Activated B cell treated with CpG ODN at 0.5 μM for 24 hours (primary cell): Measurements from ENCODE around the gene PPFIA1. TPM values are rescaled to one million over a fixed set of nuclear protein-coding genes. Genes with fewer than 3 reads are reported as not detected.

ENCODE experiments used
- ATAC-seq: fragments of 200-7000 bp; cut with Tn5 transposase; one replicate; pipeline ENCODE4 v1.10.0; 2021; ENCODE audit warnings: low read depth, mild to moderate bottlenecking, moderate library complexity
- CTCF ChIA-PET: fragments of 350-600 bp; sonication (Branson Sonifier 250); formaldehyde crosslinking; loops from one replicate; lab custom pipeline; 2021; ENCODE audit warnings: antibody characterized with exemption; lab: Charles Lee
- POLR2A ChIA-PET: fragments of 350-600 bp; sonication (Branson Sonifier 250); formaldehyde crosslinking; loops from one replicate; lab custom pipeline; 2021; ENCODE audit warnings: antibody characterized with exemption; lab: Charles Lee
- DNase-seq: peaks from one replicate; pipeline ENCODE4 v3.0.0; 2022
- H3K27ac Mint-ChIP-seq: one replicate; pipeline ENCODE4 v1.8.0; 2020; ENCODE audit warnings: mixed read lengths
- H3K27me3 Mint-ChIP-seq: one replicate; pipeline ENCODE4 v1.8.0; 2021; ENCODE audit warnings: mixed read lengths
- H3K36me3 Mint-ChIP-seq: one replicate; pipeline ENCODE4 v1.8.0; 2021; ENCODE audit warnings: low read depth, mixed read lengths
- H3K4me1 Mint-ChIP-seq: one replicate; pipeline ENCODE4 v1.8.0; 2021; ENCODE audit warnings: mixed read lengths
- H3K4me3 Mint-ChIP-seq: one replicate; pipeline ENCODE4 v1.8.0; 2020; ENCODE audit warnings: mild to moderate bottlenecking, mixed read lengths
- H3K9me3 Mint-ChIP-seq: one replicate; pipeline ENCODE4 v1.8.0; 2020; ENCODE audit warnings: mixed read lengths
- CTCF ChIP-seq: fragments of 200-600 bp; IDR thresholded peaks from one replicate; pipeline ENCODE4 v1.8.0; 2022; ENCODE audit warnings: antibody characterized with exemption, mild to moderate bottlenecking
- intact Hi-C: fragments of 100-400 bp; cut with micrococcal nuclease; formaldehyde crosslinking; loops from one replicate; pipeline ENCODE4 v1.15.1; 2024
- total RNA-seq: library from RNA; stranded (reverse); gene quantifications from 2 replicates; pipeline ENCODE4 v1.2.3, GENCODE V29; 2022

PPFIA1 gene
- total RNA-seq, 1 donor from 2014 or later, result 53.3 TPM

DNA sequence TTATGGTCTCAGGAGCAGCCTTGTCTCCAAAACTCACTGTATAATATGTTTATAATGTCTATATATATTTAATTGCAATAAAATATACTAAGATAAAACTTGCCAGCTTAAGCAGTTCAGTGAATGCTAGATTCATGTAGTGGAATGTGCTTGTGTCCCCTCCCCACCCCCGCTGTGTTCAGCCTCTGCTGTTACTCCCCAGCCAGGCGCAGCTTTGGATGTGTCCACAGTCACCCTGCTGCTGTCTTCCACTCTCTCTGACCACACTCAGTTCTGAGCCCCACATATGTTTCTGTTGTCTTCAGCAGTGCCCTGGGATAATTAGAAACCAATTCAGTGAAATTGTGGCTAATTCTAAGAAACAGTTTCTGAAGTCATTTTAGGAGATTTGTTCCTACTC is 52.2 kb downstream of the PPFIA1 start:
- Mint-ChIP-seq H3K27ac (no peak overlapping the region), H3K4me3 (no peak overlapping the region), H3K27me3 (no peaks in the 10 kb centered on the region), H3K9me3 (no peaks in the 10 kb centered on the region), H3K4me1 (peaks cover 3% of the 10 kb centered on the region), H3K36me3 (peaks cover 54% of the 10 kb centered on the region)
- ChIA-PET POLR2A (no interaction called here), CTCF (no interaction called here)
- ATAC-seq, result no peak
- no peak for DNase-seq
- intact Hi-C loops, result no loop called here
- no peak for TF ChIP-seq CTCF

GRCh38 chr11:70323806-70324205 is 53.3 kb downstream of the PPFIA1 start:
- Mint-ChIP-seq H3K27ac (no peak overlapping the region), H3K4me1 (peaks cover 6% of the 10 kb centered on the region), H3K4me3 (no peak overlapping the region), H3K27me3 (no peaks in the 10 kb centered on the region), H3K9me3 (no peaks in the 10 kb centered on the region), H3K36me3 (peaks cover 64% of the 10 kb centered on the region)
- ATAC-seq (no peak), DNase-seq (no peak)
- no peak for TF ChIP-seq CTCF
- CTCF ChIA-PET, result no interaction called here
- POLR2A ChIA-PET, result no interaction called here
- intact Hi-C loops, result no loop called here

- Mint-ChIP-seq H3K4me1 (peaks cover 6% of the 10 kb centered on the region), H3K4me3 (no peak overlapping the region), H3K27me3 (no peaks in the 10 kb centered on the region), H3K9me3 (no peaks in the 10 kb centered on the region), H3K27ac (no peak overlapping the region), H3K36me3 (peaks cover 69% of the 10 kb centered on the region)
- ATAC-seq (no peak), DNase-seq (no peak)
- intact Hi-C loops, result no loop called here
- no peak for TF ChIP-seq CTCF
- POLR2A ChIA-PET, result no interaction called here
- CTCF ChIA-PET, result no interaction called here
These were observed 54.1 kb downstream of the PPFIA1 start for GRCh38 chr11:70324376-70325115.

- POLR2A ChIA-PET, result no interaction called here
- Mint-ChIP-seq H3K4me3 (no peak overlapping the region), H3K36me3 (peaks cover 79% of the 10 kb centered on the region), H3K27ac (no peak overlapping the region), H3K4me1 (peaks cover 6% of the 10 kb centered on the region), H3K27me3 (no peaks in the 10 kb centered on the region), H3K9me3 (no peaks in the 10 kb centered on the region)
- CTCF ChIA-PET, result no interaction called here
- DNase-seq (no peak), ATAC-seq (no peak)
- intact Hi-C loops, result no loop called here
- no peak for TF ChIP-seq CTCF
These were observed 55.3 kb downstream of the PPFIA1 start for GRCh38 chr11:70325824-70326223.

DNA sequence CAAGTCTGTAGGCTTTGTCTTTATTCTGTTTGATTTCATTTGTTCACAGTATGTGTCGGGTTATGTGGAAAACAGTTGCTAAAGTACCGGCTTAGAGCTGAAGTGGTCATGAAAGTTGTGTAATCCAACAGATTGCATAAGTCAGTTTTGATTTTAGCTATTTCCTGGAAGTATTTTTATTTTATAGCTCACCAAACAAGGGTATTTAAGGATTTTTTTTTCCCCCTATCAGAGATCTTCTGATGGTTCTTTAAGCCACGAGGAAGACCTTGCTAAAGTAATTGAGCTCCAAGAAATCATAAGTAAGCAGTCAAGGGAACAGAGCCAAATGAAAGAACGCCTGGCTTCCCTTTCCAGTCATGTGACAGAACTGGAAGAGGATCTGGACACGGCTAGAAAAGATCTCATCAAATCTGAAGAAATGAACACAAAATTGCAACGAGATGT is 55.9 kb downstream of the PPFIA1 start:
- ChIA-PET POLR2A (no interaction called here), CTCF (no interaction called here)
- intact Hi-C loops, result no loop called here
- Mint-ChIP-seq H3K4me3 (no peak overlapping the region), H3K27ac (no peak overlapping the region), H3K36me3 (peaks cover 79% of the 10 kb centered on the region), H3K27me3 (no peaks in the 10 kb centered on the region), H3K9me3 (no peaks in the 10 kb centered on the region), H3K4me1 (peaks cover 6% of the 10 kb centered on the region)
- ATAC-seq (no peak), DNase-seq (no peak)
- TF ChIP-seq CTCF, result no peak
